AG09319 (cell line): Measurements from ENCODE around the gene CRB1.

Experiments used
- DNase-seq: peaks from one replicate; pipeline ENCODE4 v3.0.0-alpha.2; 2010; ENCODE audit warnings: low read depth; ENCODE audit errors: extremely low read depth
- CTCF ChIP-seq: IDR thresholded peaks from 2 replicates; pipeline ENCODE4 v1.5.1; 2011; ENCODE audit warnings: low read depth, mild to moderate bottlenecking, inconsistent platforms, low read length, moderate library complexity

The CRB1 gene

GRCh38 chr1:197342044-197342565 lies 74.1 kb downstream of the CRB1 start:
- TF ChIP-seq CTCF: no peak
- no peak for DNase-seq

- no peak for DNase-seq
- no peak for TF ChIP-seq CTCF
Observed at GRCh38 chr1:197342669-197343068, 74.6 kb downstream of the CRB1 start.

GRCh38 chr1:197343663-197344273 lies 75.7 kb downstream of the CRB1 start:
- no peak for DNase-seq
- no peak for TF ChIP-seq CTCF

- TF ChIP-seq CTCF: no peak
- no peak for DNase-seq
Observed at GRCh38 chr1:197351821-197352440, 83.9 kb downstream of the CRB1 start.

GRCh38 chr1:197355248-197355995 lies 87.4 kb downstream of the CRB1 start:
- no peak for DNase-seq
- TF ChIP-seq CTCF: no peak

- TF ChIP-seq CTCF: peak; percentile 62
Observed at GRCh38 chr1:197356723-197357533, 88.9 kb downstream of the CRB1 start.

More at GRCh38 chr1:197356723-197357533, 88.9 kb downstream of the CRB1 start:
- peak; percentile 15 for DNase-seq
